ENCODE data around the gene MCUB.

GRCh38 chr4:109728385-109728784 lies 168.3 kb downstream of the MCUB start:
- TF ChIP-seq GATA2 (IDR thresholded peaks at IDR 0.05; ENCODE audit: insufficient read depth, insufficient read length, low read depth, low read length): no peak
- no peak for TF ChIP-seq JUN (IDR thresholded peaks at IDR 0.05; ENCODE audit: borderline replicate concordance, insufficient read depth, insufficient read length, low read depth)
- no peak for TF ChIP-seq POLR2A (IDR thresholded peaks at IDR 0.05; ENCODE audit: low read depth, low read length)
- TF ChIP-seq POLR2AphosphoS5 (IDR thresholded peaks at IDR 0.05; ENCODE audit: insufficient read depth, low read depth, low read length): no peak
- TF ChIP-seq CTCF (IDR thresholded peaks at IDR 0.05; ENCODE audit: extremely low read depth in 1 of 2, insufficient read depth in 1 of 2, low read depth in 1 of 2, low read length in 2 of 2): no peak
- TF ChIP-seq MYC (IDR thresholded peaks at IDR 0.05; ENCODE audit: low read depth, low read length): no peak
- TF ChIP-seq FOS (IDR thresholded peaks at IDR 0.05; ENCODE audit: borderline replicate concordance, insufficient read depth, low read length): no peak
- no peak for TF ChIP-seq EZH2 (IDR thresholded peaks at IDR 0.05; ENCODE audit: borderline replicate concordance, low read depth, low read length, severe bottlenecking)
- TF ChIP-seq MAX (IDR thresholded peaks at IDR 0.05; ENCODE audit: insufficient read depth, insufficient read length): no peak

Measured in endothelial cell of umbilical vein (primary cell).